HG02970 (cell line): ENCODE measurements around the gene KCTD16.

Experiments
- ATAC-seq: cut with Tn5 transposase; IDR thresholded peaks from one replicate; pipeline ENCODE4 v1.9.1; 2021; ENCODE audit warnings: mild to moderate bottlenecking, moderate library complexity, moderate number of reproducible peaks; ENCODE audit not compliant: unreplicated experiment, low FRiP score

The KCTD16 gene

GRCh38 chr5:144205141-144205551 is 34.5 kb downstream of the KCTD16 start:
- ATAC-seq: no peak

GRCh38 chr5:144206141-144206540 is 35.5 kb downstream of the KCTD16 start:
- ATAC-seq: no peak

GRCh38 chr5:144207875-144208444 is 37.3 kb downstream of the KCTD16 start:
- ATAC-seq: no peak

GRCh38 chr5:144209361-144209760 is 38.7 kb downstream of the KCTD16 start:
- ATAC-seq: no peak

GRCh38 chr5:144210655-144211054 is 40.0 kb downstream of the KCTD16 start:
- no peak for ATAC-seq

- no peak for ATAC-seq
Measured at GRCh38 chr5:144219869-144220268, 49.2 kb downstream of the KCTD16 start.

GRCh38 chr5:144227363-144227999 is 56.8 kb downstream of the KCTD16 start:
- no peak for ATAC-seq

GRCh38 chr5:144230806-144231205 is 60.1 kb downstream of the KCTD16 start:
- ATAC-seq: no peak

- ATAC-seq: no peak
Measured at GRCh38 chr5:144232285-144232684, 61.6 kb downstream of the KCTD16 start.

- no peak for ATAC-seq
Measured at GRCh38 chr5:144236499-144236898, 65.8 kb downstream of the KCTD16 start.

GRCh38 chr5:144237851-144238250 is 67.2 kb downstream of the KCTD16 start:
- ATAC-seq: no peak

GRCh38 chr5:144247131-144247530 is 76.5 kb downstream of the KCTD16 start:
- ATAC-seq: no peak

GRCh38 chr5:144248015-144248414 is 77.3 kb downstream of the KCTD16 start:
- no peak for ATAC-seq

- ATAC-seq: no peak
Measured at GRCh38 chr5:144249755-144250464, 79.2 kb downstream of the KCTD16 start.

GRCh38 chr5:144254552-144254951 is 83.9 kb downstream of the KCTD16 start:
- ATAC-seq: no peak

GRCh38 chr5:144260121-144260520 is 89.4 kb downstream of the KCTD16 start:
- no peak for ATAC-seq

- ATAC-seq: no peak
Measured at GRCh38 chr5:144265643-144266247, 95.1 kb downstream of the KCTD16 start.

GRCh38 chr5:144267961-144268513 is 97.4 kb downstream of the KCTD16 start:
- no peak for ATAC-seq

- no peak for ATAC-seq
Measured at GRCh38 chr5:144273232-144274027, 102.8 kb downstream of the KCTD16 start.

GRCh38 chr5:144275329-144275728 is 104.7 kb downstream of the KCTD16 start:
- no peak for ATAC-seq
